ENCODE results near the gene MCUB.
"Not testable (repeated sequence)": the region's sequence is repeated elsewhere in the genome, so short reads cannot be mapped to it uniquely, and the experiment has no call there.

MCUB gene

DNA sequence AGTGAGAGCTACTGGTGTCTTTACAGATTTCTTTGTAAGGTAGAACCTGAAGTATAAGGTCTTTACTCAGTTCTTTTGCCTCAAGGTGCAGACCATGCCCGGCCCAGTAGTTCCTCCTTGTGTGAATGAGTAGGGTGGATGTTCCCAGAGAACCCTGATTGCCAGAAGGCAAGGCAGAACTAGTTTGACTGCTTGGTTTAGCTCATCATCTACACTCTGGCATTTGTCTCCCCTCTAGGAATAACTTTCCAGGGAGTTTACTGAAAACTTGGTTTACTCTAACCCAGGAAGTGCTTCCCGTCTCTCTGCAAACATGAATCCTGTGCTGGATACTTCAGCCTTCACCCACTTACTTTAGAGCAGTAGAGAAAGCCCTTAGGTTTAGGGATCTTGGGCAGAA lies 29.1 kb downstream of the MCUB start:
- TF ChIP-seq, protein P1, sequence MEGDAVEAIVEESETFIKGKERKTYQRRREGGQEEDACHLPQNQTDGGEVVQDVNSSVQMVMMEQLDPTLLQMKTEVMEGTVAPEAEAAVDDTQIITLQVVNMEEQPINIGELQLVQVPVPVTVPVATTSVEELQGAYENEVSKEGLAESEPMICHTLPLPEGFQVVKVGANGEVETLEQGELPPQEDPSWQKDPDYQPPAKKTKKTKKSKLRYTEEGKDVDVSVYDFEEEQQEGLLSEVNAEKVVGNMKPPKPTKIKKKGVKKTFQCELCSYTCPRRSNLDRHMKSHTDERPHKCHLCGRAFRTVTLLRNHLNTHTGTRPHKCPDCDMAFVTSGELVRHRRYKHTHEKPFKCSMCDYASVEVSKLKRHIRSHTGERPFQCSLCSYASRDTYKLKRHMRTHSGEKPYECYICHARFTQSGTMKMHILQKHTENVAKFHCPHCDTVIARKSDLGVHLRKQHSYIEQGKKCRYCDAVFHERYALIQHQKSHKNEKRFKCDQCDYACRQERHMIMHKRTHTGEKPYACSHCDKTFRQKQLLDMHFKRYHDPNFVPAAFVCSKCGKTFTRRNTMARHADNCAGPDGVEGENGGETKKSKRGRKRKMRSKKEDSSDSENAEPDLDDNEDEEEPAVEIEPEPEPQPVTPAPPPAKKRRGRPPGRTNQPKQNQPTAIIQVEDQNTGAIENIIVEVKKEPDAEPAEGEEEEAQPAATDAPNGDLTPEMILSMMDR (IDR thresholded peaks at IDR 0.05; ENCODE audit: insufficient read depth, low read length, poor library complexity, severe bottlenecking), result no peak
- no peak overlapping the region for H3K4me3 ChIP-seq (replicated peaks; ENCODE audit: low read depth, low read length)
- no peak for DNase-seq (ENCODE audit: extremely low read depth, insufficient read length)
- H3K36me3 ChIP-seq (ENCODE audit: control insufficient read depth, insufficient read depth, low read length), result no peaks in the 10 kb centered on the region
- no peaks in the 10 kb centered on the region for H3K27me3 ChIP-seq (replicated peaks; ENCODE audit: control insufficient read depth, insufficient read depth, low read length)

DNA sequence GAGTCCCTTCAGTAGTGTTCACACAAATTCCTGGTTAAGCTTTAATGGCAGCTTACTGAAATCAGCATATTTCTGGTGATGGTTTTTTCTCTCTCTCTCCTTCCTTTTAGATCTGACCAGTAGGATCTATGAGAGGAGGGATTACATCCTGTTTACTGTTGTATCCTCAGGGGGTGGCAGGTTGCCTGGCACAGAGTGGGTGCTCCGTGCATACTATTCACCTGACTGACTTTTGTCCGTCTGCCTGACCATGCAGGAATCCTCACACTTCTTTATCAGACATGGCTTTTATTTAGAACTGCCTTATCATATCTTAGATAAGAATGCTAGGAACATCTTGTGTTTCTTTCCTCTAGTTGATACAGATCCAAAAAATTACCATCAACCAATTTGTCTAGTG lies 29.6 kb downstream of the MCUB start:
- H3K36me3 ChIP-seq (ENCODE audit: control insufficient read depth, insufficient read depth, low read length), result no peaks in the 10 kb centered on the region
- no peak for DNase-seq (ENCODE audit: extremely low read depth, insufficient read length)
- H3K4me3 ChIP-seq (replicated peaks; ENCODE audit: low read depth, low read length), result no peak overlapping the region
- H3K27me3 ChIP-seq (replicated peaks; ENCODE audit: control insufficient read depth, insufficient read depth, low read length), result no peaks in the 10 kb centered on the region
- TF ChIP-seq, protein P1 (IDR thresholded peaks at IDR 0.05; ENCODE audit: insufficient read depth, low read length, poor library complexity, severe bottlenecking), result no peak

DNA sequence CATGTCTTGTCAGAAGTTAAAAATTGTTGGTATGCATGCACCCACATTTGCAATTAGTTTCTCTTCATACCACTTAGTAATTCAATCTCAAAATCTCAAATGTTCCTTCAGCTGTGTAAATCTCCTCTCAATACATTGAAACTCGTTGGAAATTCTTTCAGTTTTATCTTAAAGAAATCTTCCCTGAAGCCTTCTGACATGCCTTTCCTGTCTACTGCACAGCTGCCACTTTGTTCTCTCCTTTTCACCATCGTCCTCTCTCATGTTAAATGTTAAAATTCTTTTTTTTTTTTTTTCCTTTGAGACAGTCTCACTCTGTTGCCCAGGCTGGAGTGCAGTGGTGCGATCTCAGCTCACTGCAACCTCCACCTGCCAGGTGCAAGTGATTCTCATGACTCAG lies 30.9 kb downstream of the MCUB start:
- Histone ChIP-seq H3K27me3 (replicated peaks; ENCODE audit: control insufficient read depth, insufficient read depth, low read length) (no peaks in the 10 kb centered on the region), H3K36me3 (ENCODE audit: control insufficient read depth, insufficient read depth, low read length) (no peaks in the 10 kb centered on the region), H3K4me3 (replicated peaks; ENCODE audit: low read depth, low read length) (no peak overlapping the region)
- DNase-seq (ENCODE audit: extremely low read depth, insufficient read length), result no peak
- TF ChIP-seq, protein P1 (IDR thresholded peaks at IDR 0.05; ENCODE audit: insufficient read depth, low read length, poor library complexity, severe bottlenecking), result no peak

- no peaks in the 10 kb centered on the region for H3K27me3 ChIP-seq (replicated peaks; ENCODE audit: control insufficient read depth, insufficient read depth, low read length)
- TF ChIP-seq, protein P1 (IDR thresholded peaks at IDR 0.05; ENCODE audit: insufficient read depth, low read length, poor library complexity, severe bottlenecking), result no peak
- no peaks in the 10 kb centered on the region for H3K36me3 ChIP-seq (ENCODE audit: control insufficient read depth, insufficient read depth, low read length)
- no peak for DNase-seq (ENCODE audit: extremely low read depth, insufficient read length)
- H3K4me3 ChIP-seq (replicated peaks; ENCODE audit: low read depth, low read length), result no peak overlapping the region
Measured at GRCh38 chr4:109592367-109592766, 32.3 kb downstream of the MCUB start.

GRCh38 chr4:109595123-109595522 lies 35.1 kb downstream of the MCUB start:
- H3K27me3 ChIP-seq (replicated peaks; ENCODE audit: control insufficient read depth, insufficient read depth, low read length); DNase-seq (ENCODE audit: extremely low read depth, insufficient read length); H3K4me3 ChIP-seq (replicated peaks; ENCODE audit: low read depth, low read length); H3K36me3 ChIP-seq (ENCODE audit: control insufficient read depth, insufficient read depth, low read length): not testable (repeated sequence)

DNA sequence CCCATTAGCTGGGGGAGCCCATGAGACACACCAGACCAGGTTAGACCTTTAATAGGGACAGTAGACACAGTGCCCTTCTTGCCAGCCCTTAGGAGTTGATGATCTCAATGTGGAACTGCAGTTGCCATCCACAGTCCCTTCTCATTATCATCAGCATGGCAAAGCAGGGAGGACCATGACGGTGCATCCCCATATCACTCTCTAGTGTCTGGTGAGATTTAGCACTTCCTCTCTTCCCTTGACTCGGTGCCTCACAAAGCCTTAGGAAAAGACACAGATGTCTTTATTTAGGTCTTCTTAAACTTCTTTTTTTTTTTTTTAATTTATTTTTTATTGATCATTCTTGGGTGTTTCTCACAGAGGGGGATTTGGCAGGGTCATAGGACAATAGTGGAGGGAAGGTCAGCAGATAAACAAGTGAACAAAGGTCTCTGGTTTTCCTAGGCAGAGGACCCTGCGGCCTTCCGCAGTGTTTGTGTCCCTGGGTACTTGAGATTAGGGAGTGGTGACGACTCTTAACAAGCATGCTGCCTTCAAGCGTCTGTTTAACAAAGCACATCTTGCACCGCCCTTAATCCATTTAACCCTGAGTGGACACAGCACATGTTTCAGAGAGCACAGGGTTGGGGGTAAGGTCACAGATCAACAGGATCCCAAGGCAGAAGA lies 36.5 kb downstream of the MCUB start:
- not testable (repeated sequence) for DNase-seq (ENCODE audit: extremely low read depth, insufficient read length); H3K27me3 ChIP-seq (replicated peaks; ENCODE audit: control insufficient read depth, insufficient read depth, low read length); H3K4me3 ChIP-seq (replicated peaks; ENCODE audit: low read depth, low read length); H3K36me3 ChIP-seq (ENCODE audit: control insufficient read depth, insufficient read depth, low read length)
